Stimulated activated CD8-positive, alpha-beta memory T cell treated with anti-CD3 and anti-CD28 coated beads, Interleukin-15, amount 100 ng/mL, for 1 hour (primary cell): ENCODE results near the gene PIK3C2G.

ENCODE experiments used
- DNase-seq: peaks from one replicate; pipeline ENCODE4 v3.0.0-alpha.2; 2020; ENCODE audit warnings: low read depth

Gene PIK3C2G

GRCh38 chr12:18345021-18345735 is 83.9 kb downstream of the PIK3C2G start:
- no peak for DNase-seq

- DNase-seq, result no peak
Observed at GRCh38 chr12:18352312-18352711, 91.0 kb downstream of the PIK3C2G start.

GRCh38 chr12:18355429-18355828 is 94.1 kb downstream of the PIK3C2G start:
- DNase-seq, result no peak

GRCh38 chr12:18358077-18358476 is 96.8 kb downstream of the PIK3C2G start:
- DNase-seq, result no peak

GRCh38 chr12:18358930-18359329 is 97.6 kb downstream of the PIK3C2G start:
- DNase-seq, result no peak

- no peak for DNase-seq
Observed at GRCh38 chr12:18361433-18361832, 100.1 kb downstream of the PIK3C2G start.

- DNase-seq, result no peak
Observed at GRCh38 chr12:18363321-18363720, 102.0 kb downstream of the PIK3C2G start.

GRCh38 chr12:18368594-18368993 is 107.3 kb downstream of the PIK3C2G start:
- DNase-seq, result no peak

GRCh38 chr12:18373181-18373580 is 111.9 kb downstream of the PIK3C2G start:
- no peak for DNase-seq

GRCh38 chr12:18375131-18375530 is 113.8 kb downstream of the PIK3C2G start:
- no peak for DNase-seq

- DNase-seq, result no peak
Observed at GRCh38 chr12:18375583-18375982, 114.3 kb downstream of the PIK3C2G start.

- no peak for DNase-seq
Observed at GRCh38 chr12:18382236-18382885, 121.0 kb downstream of the PIK3C2G start.

GRCh38 chr12:18383203-18383602 is 121.9 kb downstream of the PIK3C2G start:
- no peak for DNase-seq

- no peak for DNase-seq
Observed at GRCh38 chr12:18387706-18388105, 126.4 kb downstream of the PIK3C2G start.

- no peak for DNase-seq
Observed at GRCh38 chr12:18389820-18390219, 128.5 kb downstream of the PIK3C2G start.

GRCh38 chr12:18391151-18391550 is 129.8 kb downstream of the PIK3C2G start:
- no peak for DNase-seq

GRCh38 chr12:18394742-18395141 is 133.4 kb downstream of the PIK3C2G start:
- DNase-seq, result no peak

- DNase-seq, result no peak
Observed at GRCh38 chr12:18400186-18400585, 138.9 kb downstream of the PIK3C2G start.

GRCh38 chr12:18402872-18403611 is 141.7 kb downstream of the PIK3C2G start:
- no peak for DNase-seq

- no peak for DNase-seq
Observed at GRCh38 chr12:18411453-18411852, 150.1 kb downstream of the PIK3C2G start.

- no peak for DNase-seq
Observed at GRCh38 chr12:18414671-18415070, 153.4 kb downstream of the PIK3C2G start.

- no peak for DNase-seq
Observed at GRCh38 chr12:18415227-18415626, 153.9 kb downstream of the PIK3C2G start.

GRCh38 chr12:18416412-18416811 is 155.1 kb downstream of the PIK3C2G start:
- DNase-seq, result no peak
